ENCODE measurements around the gene ACBD6. TPM values are rescaled to one million over a fixed set of nuclear protein-coding genes. Genes with fewer than 3 reads are reported as not detected.

ACBD6 gene
- total RNA-seq, 1 donor from 2014 or later: 59.2 TPM

DNA sequence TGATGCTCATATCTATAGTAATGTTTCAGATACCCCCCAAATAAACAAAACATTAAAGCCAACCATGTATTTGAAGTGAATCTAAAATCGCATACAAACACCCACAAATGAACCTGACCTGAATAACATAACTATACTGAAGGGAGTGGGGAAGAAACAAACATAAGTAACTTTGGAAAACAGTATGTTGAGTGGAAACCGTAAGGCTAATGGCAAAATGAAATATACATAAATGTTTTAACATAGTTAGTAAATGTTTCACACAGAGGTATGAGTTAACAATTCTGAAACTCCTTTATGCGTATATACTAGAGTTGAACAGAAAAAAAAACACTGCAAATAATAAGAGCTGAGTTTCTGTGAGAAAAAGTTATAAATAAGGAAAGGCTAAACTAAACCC lies 125.6 kb downstream of the ACBD6 start:
- no peak for DNase-seq (ENCODE audit: low read depth)

DNA sequence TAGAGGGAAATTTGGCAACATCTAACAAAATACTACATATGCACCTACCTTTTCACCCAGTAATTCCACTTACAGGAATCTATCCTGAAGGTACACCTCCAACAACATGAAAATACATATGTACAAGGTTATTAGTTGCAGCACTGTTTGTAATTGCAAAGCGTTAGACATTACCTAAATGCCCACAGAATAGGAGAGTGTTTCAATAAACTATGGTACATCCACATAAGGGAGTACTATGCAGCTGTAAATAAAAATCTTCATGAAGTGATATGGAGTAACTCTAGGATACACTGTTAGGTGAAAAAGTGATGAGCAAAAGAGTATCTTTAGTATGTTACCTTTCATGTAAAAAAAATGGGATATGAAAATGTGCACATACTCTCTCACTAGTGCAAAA lies 126.1 kb downstream of the ACBD6 start:
- DNase-seq (ENCODE audit: low read depth): no peak

DNA sequence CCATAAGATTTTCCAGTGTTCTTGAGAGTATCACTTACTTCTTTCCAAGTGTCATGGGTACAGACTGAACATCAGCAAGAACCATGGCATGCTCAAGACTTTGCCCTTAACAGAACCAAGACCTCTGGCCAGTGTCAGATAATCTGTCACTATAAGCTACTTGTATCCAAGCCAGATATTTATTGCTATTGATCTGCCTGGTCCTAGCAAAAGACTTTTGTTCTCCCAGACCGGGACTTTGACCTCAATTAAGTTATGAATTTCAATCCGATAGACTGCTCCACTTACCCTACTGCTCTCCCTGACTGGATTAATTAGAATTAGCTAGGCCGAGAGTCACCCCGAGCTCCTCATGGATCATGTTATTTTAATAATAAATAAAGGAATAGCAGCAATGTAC lies 129.6 kb downstream of the ACBD6 start:
- DNase-seq (ENCODE audit: low read depth): no peak

DNA sequence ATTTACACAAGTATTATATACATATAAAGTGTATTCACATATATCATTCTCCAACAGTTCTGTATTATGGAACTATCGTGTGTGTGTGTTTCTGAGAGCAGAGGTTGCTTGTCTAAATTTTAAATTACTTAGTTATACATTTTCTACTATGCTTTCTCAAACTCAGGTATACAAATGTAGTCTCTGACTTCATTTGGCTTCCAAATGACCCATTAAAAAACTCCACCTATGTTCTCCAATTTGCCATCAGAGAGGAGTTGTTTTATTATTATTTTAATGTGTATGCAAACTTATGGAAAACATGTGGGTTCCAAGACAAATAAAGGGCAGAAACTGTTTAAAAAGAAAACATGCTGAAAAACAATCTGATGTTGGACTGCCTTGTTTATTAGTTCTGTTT lies 131.8 kb downstream of the ACBD6 start:
- DNase-seq (ENCODE audit: low read depth): no peak

DNA sequence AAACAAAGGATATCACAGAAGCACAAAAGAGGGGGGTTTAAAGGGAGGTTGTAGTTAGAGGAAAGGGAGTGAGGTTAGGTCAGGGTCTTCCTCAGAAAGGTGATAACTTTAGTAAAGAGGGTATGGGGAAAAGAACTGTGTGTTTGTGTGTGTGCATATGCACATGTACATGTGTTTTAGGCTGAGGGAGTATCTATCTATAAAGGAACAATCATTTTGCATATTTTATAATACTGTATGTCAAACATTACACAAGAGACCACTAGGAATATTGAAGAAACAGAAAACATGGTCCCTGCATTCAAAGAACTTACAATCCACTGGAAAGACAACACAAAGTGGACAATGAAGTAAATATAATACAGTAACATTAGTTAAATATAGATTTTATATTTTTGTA lies 132.2 kb downstream of the ACBD6 start:
- no peak for DNase-seq (ENCODE audit: low read depth)

DNA sequence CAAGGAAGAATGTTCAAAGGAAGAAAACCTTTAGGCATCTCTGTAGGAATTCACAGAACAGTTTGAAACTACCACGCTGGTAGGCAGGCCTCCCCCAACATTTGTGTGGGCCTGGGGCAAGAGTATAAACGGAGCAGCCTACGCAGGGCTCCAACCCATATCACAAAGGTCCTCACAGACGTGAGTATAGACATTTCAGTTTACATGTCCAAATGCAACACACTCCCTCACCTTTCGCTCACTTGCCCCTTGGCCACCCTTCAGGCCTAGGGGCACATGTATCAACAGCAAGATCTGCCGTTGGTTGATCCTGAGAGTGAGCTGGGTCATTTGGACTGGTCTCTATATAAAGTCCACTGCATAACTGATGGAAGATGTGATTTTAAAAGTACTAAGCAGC lies 133.3 kb downstream of the ACBD6 start:
- DNase-seq (ENCODE audit: low read depth): no peak

DNA sequence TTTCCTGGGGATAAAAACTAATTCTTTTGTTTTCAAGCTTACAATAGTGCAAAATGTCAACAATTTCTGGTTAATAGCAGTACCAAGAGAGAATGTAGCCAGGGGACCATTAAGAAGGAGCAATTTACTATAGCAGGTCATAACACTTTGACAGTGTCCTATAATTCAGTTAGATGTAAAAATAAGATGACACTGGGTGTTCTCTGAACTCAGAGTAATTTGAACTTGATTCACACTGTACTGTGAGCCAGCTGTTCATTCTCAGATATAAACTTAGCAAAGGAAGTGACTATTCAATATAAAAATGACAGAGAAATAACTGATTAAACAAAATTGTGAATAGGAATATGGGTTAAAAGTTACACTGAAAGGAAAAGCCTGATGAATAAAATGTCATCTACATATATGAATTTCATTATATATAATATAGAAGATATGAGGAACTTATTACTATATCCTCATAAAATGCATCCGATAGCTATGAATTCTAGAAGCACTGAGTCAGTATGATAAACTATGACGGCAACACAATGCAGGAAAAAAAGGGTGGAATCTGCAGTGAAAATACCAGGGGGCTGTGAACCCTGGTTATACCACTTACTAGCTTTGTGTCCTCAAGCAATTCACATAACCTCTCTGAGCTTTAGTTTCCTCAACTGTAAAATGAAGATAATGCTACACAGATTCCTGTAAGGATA lies 135.9 kb downstream of the ACBD6 start:
- DNase-seq (ENCODE audit: low read depth): no peak

DNA sequence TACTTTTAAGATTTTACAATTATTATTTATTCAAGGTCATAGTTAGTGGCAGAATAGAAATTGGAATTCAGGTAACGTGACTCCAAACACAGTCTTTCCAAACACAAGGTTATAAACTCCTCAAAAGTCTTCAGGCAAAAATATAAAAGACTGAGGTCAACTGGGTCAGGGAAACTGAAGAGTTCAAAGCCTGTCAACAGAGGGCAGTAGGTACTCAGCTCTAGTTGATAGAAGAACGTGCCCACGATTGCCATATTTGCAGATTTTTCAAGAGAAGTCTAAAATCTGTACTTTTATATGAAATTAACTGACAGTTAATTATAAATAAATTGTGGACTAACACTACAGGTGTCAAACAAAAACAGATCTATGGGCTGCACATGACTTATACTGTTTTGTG lies 137.3 kb downstream of the ACBD6 start:
- no peak for DNase-seq (ENCODE audit: low read depth)

DNA sequence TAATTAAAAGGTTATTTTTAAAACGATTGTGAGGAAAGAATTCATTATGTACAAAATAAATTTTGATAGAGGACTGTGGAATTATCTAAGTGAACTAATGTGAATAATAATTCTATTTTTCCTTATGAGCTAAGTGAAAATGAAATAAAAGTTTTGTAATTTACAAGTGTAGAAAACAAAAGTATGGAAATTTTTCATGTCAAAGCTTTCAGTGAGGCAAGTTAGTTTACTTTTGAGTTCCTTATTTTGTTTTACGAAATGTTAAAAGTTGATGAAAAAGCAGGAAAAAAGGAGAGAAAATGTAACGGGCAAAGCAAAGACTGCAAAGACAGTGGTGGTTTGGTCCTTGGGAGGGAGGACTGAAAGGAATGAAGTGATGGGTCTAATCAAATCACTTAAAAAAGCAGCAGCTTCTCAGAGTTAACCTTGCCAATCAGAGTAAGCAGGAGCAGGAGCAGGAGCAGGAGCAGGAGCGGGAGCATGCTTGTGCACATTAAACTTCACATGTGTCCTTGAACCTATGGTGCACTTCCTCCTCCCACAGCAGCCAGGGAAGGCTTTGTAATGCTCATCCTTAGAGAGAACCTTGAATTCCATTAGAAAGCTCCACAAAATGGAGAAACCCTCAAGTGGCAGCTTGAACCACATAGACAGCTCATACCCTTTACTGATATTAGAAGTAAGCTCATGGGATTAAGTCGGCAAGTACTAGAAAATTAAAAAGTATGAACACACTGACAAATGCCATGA lies 139.0 kb downstream of the ACBD6 start:
- no peak for DNase-seq (ENCODE audit: low read depth)

DNA sequence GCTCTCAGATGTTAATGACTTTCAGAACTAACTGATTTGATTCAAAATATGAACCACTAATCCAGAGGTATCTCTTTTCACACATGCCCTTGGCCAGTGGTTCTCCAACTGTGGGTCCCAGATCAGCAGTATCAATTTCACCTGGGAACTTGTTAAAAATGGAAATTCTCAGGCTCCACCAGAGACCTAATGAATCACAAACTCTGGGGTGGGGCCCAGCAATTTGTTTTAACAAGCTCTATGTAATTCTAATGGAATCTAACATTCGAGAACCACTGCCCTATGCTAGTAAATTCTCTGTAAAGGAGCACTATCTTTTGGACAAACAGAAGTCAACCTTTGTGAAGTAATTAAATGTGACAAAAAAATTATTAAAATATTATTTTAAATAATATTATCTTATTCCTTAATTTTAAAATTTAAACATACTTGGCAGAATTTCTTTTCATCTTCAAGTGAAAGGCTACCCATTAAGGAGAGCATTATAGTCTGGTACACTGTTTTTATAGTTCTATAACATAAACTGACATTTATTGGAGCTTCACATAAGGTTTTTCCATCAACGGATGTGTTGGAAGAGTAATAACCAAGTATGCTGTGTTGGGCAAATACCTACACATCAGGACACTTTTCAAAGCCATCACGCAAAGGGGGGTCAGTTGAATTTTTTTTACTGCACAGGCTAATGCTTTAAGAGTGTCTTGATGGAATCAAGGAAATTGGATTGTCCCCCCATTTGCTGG lies 141.9 kb downstream of the ACBD6 start:
- peak; percentile 56 for DNase-seq (ENCODE audit: low read depth)

DNA sequence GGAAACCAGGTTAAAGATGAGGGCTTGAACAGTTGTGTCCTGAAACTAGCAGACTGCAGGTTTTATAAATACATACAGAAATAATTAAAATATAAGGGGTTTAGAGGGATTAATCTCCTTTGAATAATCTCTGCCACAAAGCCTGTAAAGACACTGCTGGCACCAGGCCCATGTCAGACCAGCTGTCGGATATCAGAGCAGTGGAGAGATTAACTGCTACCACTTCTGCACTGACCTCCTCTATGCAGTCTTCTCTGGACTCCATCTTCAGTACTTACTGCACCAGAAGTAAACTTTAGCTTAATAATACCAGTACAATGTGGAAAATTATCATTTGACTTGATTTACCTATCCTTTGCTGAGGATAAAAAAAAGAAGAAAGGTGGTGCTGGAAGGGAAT lies 143.7 kb downstream of the ACBD6 start:
- peak; percentile 86 for DNase-seq (ENCODE audit: low read depth)

DNA sequence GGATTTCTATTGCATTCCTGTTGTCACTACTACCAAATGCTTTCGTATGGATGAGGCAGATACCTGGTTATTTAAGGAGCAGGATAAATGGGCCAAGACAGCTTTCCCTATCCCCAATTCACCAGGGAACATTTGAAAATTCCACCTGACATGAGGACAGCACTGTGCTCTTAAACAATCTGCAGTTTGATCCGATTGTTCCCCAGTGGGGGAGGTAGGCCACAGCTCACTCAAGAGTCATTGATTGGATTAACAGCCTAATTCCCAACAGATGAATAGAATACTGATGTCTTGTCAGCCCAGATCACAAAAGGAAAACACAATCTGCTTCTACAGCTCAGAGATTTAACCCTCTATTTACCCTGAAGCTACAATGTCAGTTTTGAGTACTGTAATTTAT lies 148.4 kb downstream of the ACBD6 start:
- DNase-seq (ENCODE audit: low read depth): no peak

DNA sequence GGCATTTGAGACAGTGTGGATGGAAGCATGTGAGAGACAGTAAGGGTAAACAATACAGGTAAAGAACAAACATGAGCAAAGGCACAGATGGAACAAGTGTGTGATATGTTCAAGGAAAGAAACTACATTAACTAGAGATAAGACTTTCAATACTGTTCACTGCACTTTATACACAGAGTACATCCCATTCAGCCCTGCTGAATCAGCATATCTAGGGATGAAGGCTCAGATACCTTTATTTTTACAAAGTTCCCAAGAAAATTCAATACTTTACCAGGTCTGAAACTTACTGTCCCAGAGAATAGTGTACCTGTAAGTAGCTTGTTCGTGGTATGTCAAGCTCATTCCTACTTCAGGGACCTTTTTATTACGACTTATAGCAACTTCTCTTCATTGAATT lies 149.8 kb downstream of the ACBD6 start:
- DNase-seq (ENCODE audit: low read depth): no peak

DNA sequence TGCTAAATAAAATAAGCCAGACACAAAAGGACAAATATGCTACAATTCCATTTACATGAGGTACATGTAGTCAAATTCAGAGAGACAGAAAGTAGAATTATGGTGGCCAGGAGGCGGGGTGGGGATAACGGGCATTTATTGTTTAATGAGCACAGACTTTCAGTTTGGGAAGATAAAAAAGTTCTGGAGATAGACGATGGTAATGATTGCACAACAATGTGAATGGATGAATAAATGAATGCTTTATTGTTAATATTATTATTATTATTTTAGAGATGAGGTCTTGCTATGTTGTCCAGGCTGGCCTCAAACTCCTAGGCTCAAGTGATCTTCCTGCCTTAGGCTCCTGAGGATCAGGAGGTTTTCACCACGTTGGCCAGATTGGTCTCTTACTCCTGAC lies 150.4 kb downstream of the ACBD6 start:
- no peak for DNase-seq (ENCODE audit: low read depth)

DNA sequence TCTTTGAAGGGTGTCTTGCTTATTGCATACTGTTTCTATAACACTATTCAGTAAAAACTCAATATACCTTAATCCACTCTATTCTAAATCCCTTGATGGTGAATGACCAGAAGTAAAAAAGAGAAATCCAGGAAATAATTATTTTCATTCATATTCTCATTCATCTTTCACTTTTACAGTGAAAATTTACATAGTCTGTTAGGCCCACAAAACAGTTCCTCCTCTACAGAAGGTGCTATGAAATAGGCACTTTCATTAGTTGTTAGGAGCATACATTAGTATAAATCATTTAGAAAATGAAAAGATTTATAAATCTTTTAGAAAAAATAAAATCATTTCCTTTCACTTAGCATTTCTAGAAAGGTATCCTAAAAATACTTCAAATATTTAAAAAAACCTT lies 157.2 kb downstream of the ACBD6 start:
- no peak for DNase-seq (ENCODE audit: low read depth)

DNA sequence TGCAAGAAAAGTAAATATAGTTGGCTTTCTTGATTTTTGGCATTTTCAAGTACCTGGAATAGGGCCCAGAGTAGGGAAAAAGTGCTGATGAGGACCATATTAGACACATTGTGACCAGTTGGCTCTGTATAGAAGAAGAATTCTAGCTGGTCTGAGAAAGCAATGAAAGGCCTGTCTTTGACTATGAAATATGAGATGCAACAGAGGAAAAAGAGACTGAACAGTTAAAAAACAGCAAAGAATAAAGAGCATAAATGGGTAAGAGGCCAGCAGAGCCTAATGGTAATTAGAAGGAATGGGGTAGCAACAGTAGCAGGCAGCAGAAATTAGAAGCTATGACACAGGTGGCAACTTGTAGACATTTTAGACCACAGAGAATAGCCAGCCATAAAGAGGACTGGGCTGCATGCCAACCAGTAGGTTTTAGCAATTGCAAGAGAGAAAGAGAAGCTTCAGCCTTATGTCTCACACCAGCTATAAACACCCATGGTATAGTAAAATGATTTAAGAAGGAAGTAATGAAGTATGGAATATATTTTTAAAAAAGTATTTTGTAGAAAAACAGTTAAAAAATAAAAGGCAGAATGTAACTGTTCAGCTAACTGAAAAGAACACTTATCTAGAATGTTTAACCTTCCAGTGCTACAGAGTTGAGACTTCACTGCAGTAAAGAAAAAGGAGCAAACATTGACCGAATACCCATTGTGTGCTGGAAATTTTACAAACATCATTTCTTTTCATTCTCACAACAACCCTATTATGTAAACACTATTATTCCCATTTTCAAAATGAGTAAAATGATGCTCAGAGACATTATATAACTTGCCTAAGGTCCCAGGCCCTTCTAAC lies 158.2 kb downstream of the ACBD6 start:
- peak; percentile 73 for DNase-seq (ENCODE audit: low read depth)

DNA sequence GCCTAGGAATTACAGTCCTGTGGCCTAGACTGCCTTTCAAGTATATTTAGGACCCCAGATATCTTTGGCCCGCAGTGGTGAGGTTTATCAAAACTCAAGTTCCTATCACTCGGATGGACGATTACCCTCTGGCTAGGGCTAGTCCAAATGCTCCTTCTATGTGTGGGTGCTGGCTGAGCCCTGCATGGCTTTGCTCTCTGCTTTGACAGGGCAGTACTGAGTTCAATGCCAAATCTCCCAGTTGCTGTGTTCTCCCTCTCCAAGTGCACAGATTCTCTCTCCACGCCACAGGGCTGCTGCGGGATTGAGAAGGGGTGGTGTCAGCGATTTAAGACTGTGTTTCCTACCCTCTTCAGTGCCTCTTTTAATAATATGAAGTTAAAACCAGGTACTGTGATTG lies 175.3 kb downstream of the ACBD6 start:
- DNase-seq (ENCODE audit: low read depth): no peak

DNA sequence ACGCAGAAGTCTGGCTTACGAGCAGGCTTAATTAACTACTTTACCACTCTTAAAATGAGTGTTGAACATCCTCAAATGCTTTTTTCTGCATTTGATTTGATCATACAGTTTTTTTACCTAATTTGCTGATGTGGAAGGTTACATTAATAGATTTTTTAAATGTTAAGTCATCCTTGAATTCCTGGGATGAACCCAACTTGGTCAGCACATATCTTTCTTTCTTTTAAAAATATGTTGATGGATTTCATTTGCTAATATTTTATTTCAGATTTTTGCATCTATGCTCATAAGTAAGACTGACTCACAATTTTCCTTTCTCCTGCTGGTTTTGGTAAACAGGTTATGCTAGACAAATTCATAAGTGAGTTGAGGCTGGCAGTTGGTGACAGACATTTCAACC lies 189.5 kb downstream of the ACBD6 start:
- no peak for DNase-seq (ENCODE audit: low read depth)

DNA sequence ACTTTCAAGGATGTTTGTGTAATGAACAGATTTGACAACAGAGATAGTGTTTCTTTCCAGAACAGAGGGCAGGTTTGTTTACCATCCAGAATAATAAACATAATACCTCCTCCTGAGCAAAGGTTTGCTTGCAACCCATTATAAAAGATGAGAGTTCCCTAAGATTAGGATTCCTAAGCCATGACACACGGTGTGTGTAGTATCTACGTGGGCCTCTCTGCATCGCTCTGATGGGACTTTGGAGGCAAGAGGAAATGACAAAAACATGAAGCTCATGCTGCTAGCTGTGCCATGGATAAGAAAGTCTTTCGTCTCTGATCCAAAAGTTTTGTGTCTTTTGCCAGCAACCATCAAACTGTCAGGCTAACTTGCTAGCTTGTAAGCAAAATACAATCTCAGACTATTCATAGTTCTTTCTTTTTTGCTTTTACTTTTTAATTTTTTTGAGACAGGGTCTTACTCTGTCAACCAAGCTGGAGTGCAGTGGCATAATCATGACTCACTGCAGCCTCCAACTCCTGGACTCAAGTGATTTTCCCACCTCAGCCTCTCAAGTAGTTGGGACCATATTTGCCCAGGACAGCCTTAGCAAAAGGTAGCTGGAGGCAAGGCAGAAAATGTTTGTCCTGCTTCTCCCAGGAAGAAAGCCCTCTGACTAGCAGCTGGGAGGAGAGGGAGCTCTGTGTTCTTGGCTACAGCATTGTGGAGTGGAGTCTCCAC lies 191.2 kb downstream of the ACBD6 start:
- no peak for DNase-seq (ENCODE audit: low read depth)

DNA sequence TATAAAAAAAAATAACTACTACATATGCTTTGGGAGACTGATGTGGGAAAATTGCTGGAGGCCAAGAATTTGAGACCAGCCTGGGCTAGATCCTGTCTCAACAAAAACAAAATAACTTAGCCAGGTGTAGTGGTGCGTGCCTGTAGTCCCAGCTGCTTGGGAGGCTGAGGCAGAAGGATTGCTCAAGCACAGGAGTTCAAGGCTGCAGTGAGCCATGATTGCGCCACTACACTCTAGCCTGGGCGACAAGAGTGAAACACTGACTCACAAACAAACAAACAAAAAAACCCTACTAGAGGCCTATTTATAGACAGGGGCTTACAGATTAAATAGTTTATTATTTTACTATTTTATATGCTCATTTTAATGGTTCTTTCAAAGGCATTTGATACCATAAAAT lies 192.3 kb downstream of the ACBD6 start:
- DNase-seq (ENCODE audit: low read depth): peak; percentile 15

DNA sequence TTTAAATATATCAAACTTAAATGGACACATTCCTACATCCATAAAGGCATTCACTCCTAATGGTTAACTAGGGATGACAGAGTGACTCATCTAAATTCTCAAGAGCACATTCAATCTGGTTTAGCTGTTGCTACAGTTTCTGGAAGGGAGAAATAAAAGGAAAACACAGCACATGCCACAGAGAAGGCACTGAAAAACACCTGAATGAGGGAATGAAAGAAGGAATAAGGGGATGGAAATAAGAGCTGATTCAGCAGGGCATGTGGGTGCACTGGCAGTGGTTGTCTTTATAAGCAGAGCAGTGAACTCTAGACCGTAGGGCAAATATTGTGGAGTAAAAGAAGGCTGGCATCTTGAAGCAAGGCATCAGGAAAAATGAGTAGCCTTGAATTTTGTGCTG lies 193.0 kb downstream of the ACBD6 start:
- DNase-seq (ENCODE audit: low read depth): peak; percentile 46
